WI38 (cell line): ENCODE measurements around the gene ADAMTSL1.

Source experiments
- H3K4me3 ChIP-seq: 2 replicates; pipeline ENCODE4 v1.5.1; 2011; ENCODE audit warnings: low read depth, mild to moderate bottlenecking, control low read depth, low read length
- CTCF ChIP-seq: IDR thresholded peaks from 2 replicates; pipeline ENCODE4 v1.5.1; 2012; ENCODE audit warnings: low read depth, mild to moderate bottlenecking, control low read depth, low read length

Gene ADAMTSL1

GRCh38 chr9:18673179-18673578 lies 199.2 kb downstream of the ADAMTSL1 start:
- TF ChIP-seq CTCF = no peak
- no peak overlapping the region for H3K4me3 ChIP-seq

GRCh38 chr9:18675332-18675731 lies 201.4 kb downstream of the ADAMTSL1 start:
- TF ChIP-seq CTCF = no peak

GRCh38 chr9:18675973-18676372 lies 202.0 kb downstream of the ADAMTSL1 start:
- no peak for TF ChIP-seq CTCF

More at GRCh38 chr9:18675332-18675731, 201.4 kb downstream of the ADAMTSL1 start:
- H3K4me3 ChIP-seq = no peak overlapping the region

GRCh38 chr9:18676525-18676924 lies 202.6 kb downstream of the ADAMTSL1 start:
- no peak overlapping the region for H3K4me3 ChIP-seq
- no peak for TF ChIP-seq CTCF

More at GRCh38 chr9:18675973-18676372, 202.0 kb downstream of the ADAMTSL1 start:
- no peak overlapping the region for H3K4me3 ChIP-seq

GRCh38 chr9:18678821-18679590 lies 205.1 kb downstream of the ADAMTSL1 start:
- no peak for TF ChIP-seq CTCF
- H3K4me3 ChIP-seq = no peak overlapping the region

GRCh38 chr9:18682907-18683306 lies 209.0 kb downstream of the ADAMTSL1 start:
- TF ChIP-seq CTCF = no peak
- no peak overlapping the region for H3K4me3 ChIP-seq

GRCh38 chr9:18683312-18683711 lies 209.4 kb downstream of the ADAMTSL1 start:
- TF ChIP-seq CTCF = no peak

More at GRCh38 chr9:18683312-18683711, 209.4 kb downstream of the ADAMTSL1 start:
- no peak overlapping the region for H3K4me3 ChIP-seq
